Heart right ventricle (tissue), 16 donors: ENCODE measurements around the gene ALCAM. TPM values are rescaled to one million over a fixed set of nuclear protein-coding genes. Genes with fewer than 3 reads are reported as not detected.

Experiments used
- ATAC-seq, 8 donors: fragments of 200-7000 bp; cut with Tn5 transposase; one replicate each; pipeline ENCODE4 v1.9.1; 2020; ENCODE audit warnings: mild to moderate bottlenecking in 8 of 8, moderate library complexity in 8 of 8, moderate number of reproducible peaks in 1 of 8
- DNase-seq, 2 donors: peaks; one replicate each; pipeline ENCODE4 v3.0.0-alpha.2; 2020
- H3K27ac ChIP-seq, 10 donors: fragments of 200-600 bp; sonication (generic) in 2 of 10; one replicate each; pipeline versions ENCODE4 v1.5.0 to v1.8.0; 2020 to 2022; ENCODE audit warnings: mild to moderate bottlenecking in 3 of 10
- H3K27me3 ChIP-seq, 7 donors: fragments of 200-600 bp; one replicate each; pipeline ENCODE4 v1.8.0; 2021 to 2022; ENCODE audit warnings: mild to moderate bottlenecking in 2 of 7
- H3K36me3 ChIP-seq, 9 donors: fragments of 200-600 bp; sonication (generic) in 1 of 9; one replicate each; pipeline versions ENCODE4 v1.5.0 to v1.8.0; 2020 to 2022; ENCODE audit warnings: mild to moderate bottlenecking in 2 of 9
- H3K4me1 ChIP-seq, 9 donors: fragments of 200-600 bp; sonication (generic) in 1 of 9; one replicate each; pipeline versions ENCODE4 v1.5.0 to v1.8.0; 2020 to 2022; ENCODE audit warnings: mild to moderate bottlenecking in 4 of 9
- H3K4me3 ChIP-seq, 10 donors: fragments of 200-600 bp; sonication (generic) in 2 of 10; one replicate each; pipeline versions ENCODE4 v1.5.0 to v1.8.0; 2020 to 2022; ENCODE audit warnings: mild to moderate bottlenecking in 7 of 10, moderate library complexity in 2 of 10
- H3K9me3 ChIP-seq, 11 donors: fragments of 200-600 bp in 10 of 11; sonication (generic) in 2 of 11; one replicate each; pipeline versions ENCODE4 v1.5.0 to v1.8.0; 2013 to 2022; ENCODE audit warnings: mild to moderate bottlenecking in 2 of 11, control low read depth in 1 of 11, moderate library complexity in 1 of 11
- WGBS, 2 donors: extraction: QIAGEN DNeasy Blood & Tissue Kit; methylation state at CpG; one replicate each; pipeline ENCODE4 v1.1.7; 2013; ENCODE audit warnings: inconsistent platforms in 1 of 2; 5-methylcytosine and 5-hydroxymethylcytosine counted together
- intact Hi-C, 10 donors: fragments of 100-400 bp; cut with DNase I; formaldehyde crosslinking; loops; one replicate each; pipeline versions ENCODE4 v1.11.1 to v1.14.2; 2022
- polyA plus RNA-seq, 2 donors: library from polyadenylated mRNA; stranded (reverse); fragments of 200-250 nt; gene quantifications; one replicate each; pipeline ENCODE4 v1.2.3, GENCODE V29; 2013
- total RNA-seq, 10 donors: library from RNA; stranded (reverse); fragmentation: NEBNext Ultra II Directional in 3 of 10; extraction: Animal tissue kit (Norgen Biotek cat#: 25700) in 3 of 10; gene quantifications; one replicate each; pipeline versions ENCODE4 v1.2.1 to v1.2.4, GENCODE V29; 2021 to 2023
- TF ChIP-seq, protein P1 (sequence below), 9 donors: fragments of 200-600 bp; sonication (generic) in 2 of 9; IDR thresholded peaks; one replicate each; pipeline versions ENCODE4 v1.5.0 to v1.8.0; 2021 to 2022; ENCODE audit warnings: antibody characterized with exemption in 9 of 9, mild to moderate bottlenecking in 5 of 9, moderate library complexity in 1 of 9
- donor health status: Arrhythmogenic right ventricular cardiomyopathy.
- donor health status: ischemic (EF 13 %, LVEDD 7.1; RV severe dilation, severe dysfunction).
- donor health status: healthy with polysubstance abuse.
- donor health status: DM: no; HTN: yes; CAD: no.
- donor health status: DM: no; HTN: no; CAD: no.
- donor health status: ischemic (EF 25% LVEDD 6.9; RV normal size, moderate dysfunction).
- donor health status: ischemic (EF 25% LVEDD 5.7; RV mildly dilated, moderate dysfunction).
- donor health status: healthy.
- donor health status: DM: yes; HTN: yes; CAD: no.
- donor health status: Ischemic cardiomyopathy.
- donor health status: ischemic (EF 35%, LVEDD 5.7; RV mildly dilated, moderate dysfunction).
- donor health status: nonischemic (EF 11% LVEDD 7.7; RV severe dilation, severe dysfunction).
- donor health status: DM: yes; HTN: yes; CAD: no.
- donor health status: PGD.
- donor health status: ischemic (EF 29% LVEDD 5.4; RV normal size, mild dysfunction).
- donor health status: nonischemic (EF 23%, LVEDD 6.1; RV moderate dilation, normal function).

ALCAM gene
- total and polyA plus RNA-seq, 12 donors = 1.3 to 23.9 (median 3.6) TPM

DNA sequence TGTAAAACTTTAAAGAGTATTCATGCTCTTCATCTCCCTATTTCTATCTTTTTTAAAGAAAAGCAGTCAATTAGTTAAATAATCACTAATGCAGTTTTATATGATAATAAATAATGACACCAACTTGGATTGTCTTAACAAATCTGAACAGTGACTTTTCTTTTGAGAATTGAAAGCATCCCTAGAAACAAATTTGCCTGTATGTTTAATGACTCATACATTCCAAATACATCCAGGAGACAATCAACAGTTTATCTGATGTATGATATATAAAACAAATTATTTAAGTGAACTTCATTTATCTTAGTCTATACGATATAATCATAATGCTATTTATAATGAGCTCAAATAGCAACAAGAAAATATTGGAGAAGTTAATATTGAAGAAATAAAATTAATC is 78.0 kb downstream of the ALCAM start:
- 74 to 80% methylated on average over 1 of the region's 1 CpG for WGBS, 2 donors
- intact Hi-C loops = no loop called here
- Histone ChIP-seq H3K27me3 (no peaks in the 10 kb centered on the region), H3K4me3 (no peak overlapping the region), H3K27ac (no peak overlapping the region), H3K9me3 (no peaks in the 10 kb centered on the region), H3K4me1 (no peaks in the 10 kb centered on the region), H3K36me3 (no peaks in the 10 kb centered on the region)
- no peak for DNase-seq
- TF ChIP-seq, protein P1, sequence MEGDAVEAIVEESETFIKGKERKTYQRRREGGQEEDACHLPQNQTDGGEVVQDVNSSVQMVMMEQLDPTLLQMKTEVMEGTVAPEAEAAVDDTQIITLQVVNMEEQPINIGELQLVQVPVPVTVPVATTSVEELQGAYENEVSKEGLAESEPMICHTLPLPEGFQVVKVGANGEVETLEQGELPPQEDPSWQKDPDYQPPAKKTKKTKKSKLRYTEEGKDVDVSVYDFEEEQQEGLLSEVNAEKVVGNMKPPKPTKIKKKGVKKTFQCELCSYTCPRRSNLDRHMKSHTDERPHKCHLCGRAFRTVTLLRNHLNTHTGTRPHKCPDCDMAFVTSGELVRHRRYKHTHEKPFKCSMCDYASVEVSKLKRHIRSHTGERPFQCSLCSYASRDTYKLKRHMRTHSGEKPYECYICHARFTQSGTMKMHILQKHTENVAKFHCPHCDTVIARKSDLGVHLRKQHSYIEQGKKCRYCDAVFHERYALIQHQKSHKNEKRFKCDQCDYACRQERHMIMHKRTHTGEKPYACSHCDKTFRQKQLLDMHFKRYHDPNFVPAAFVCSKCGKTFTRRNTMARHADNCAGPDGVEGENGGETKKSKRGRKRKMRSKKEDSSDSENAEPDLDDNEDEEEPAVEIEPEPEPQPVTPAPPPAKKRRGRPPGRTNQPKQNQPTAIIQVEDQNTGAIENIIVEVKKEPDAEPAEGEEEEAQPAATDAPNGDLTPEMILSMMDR (IDR thresholded peaks at IDR 0.05) = no peak
- no peak for ATAC-seq

DNA sequence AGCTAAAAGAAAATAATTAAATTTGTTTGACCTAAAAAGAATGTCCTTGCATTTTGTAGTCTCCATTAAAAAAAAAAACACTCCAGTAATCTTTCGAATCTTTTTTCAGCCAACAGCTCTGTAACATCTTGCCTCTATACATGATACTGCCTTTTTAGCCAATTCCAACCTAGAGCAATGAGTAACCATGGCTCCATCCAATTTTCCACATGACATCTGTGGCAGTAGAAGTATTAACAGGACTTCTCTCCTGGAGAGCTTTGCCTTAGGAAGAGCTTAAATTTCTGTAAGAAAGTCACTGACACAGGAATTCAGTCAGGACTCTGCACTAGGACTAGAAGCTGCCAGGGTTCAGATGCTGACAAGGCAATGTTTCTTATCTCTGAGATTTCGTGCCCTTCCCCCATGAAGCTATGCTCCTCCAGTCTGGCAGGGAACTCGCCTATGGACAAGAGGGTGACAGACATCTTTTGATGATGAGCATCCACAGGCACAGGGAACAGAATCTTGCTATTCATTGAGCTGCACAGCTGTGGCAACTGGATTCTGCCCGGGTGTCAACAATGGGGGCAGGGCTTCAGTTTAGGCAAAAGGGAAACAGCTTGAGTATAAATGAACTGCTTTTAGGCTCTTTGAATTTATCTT is 81.8 kb downstream of the ALCAM start:
- Histone ChIP-seq H3K36me3 (no peaks in the 10 kb centered on the region), H3K4me1 (no peaks in the 10 kb centered on the region), H3K27me3 (no peaks in the 10 kb centered on the region), H3K27ac (no peak overlapping the region), H3K4me3 (no peak overlapping the region), H3K9me3 (peaks cover 0 to 5% (median 0%) of the 10 kb centered on the region in 11 donors)
- WGBS, 2 donors = 14 to 18% methylated on average over 4 of the region's 4 CpGs
- ATAC-seq (no peak), DNase-seq (no peak)
- TF ChIP-seq, protein P1 (IDR thresholded peaks at IDR 0.05) = no peak
- intact Hi-C loops = no loop called here

DNA sequence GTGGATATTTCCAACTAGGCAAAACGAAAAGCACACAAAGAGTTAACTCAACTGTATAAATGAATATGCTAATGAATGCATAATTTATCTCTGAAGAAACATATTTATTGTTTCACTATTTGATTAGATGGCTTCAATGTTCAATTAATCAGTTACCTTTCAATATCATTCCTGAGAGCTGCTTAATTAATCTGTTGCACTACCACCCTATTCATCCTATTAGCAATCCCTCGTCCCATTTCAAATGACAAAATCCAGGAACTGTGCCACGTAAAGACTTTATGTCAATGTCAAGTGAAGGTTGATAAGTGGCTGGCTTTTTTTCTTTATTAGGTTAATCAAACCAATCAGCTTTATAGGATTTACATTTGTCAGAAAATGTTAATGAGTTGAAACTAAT is 82.7 kb downstream of the ALCAM start:
- TF ChIP-seq, protein P1 (IDR thresholded peaks at IDR 0.05) = no peak
- no peak overlapping the region for H3K27ac ChIP-seq
- DNase-seq (no peak), ATAC-seq (no peak)
- WGBS, 2 donors = 57 to 60% methylated on average over 3 of the region's 3 CpGs
- no peaks in the 10 kb centered on the region for H3K27me3 ChIP-seq
- no peaks in the 10 kb centered on the region for H3K36me3 ChIP-seq
- intact Hi-C loops = no loop called here
- no peaks in the 10 kb centered on the region for H3K4me1 ChIP-seq
- no peak overlapping the region for H3K4me3 ChIP-seq
- peaks cover 0 to 7% (median 0%) of the 10 kb centered on the region in 11 donors for H3K9me3 ChIP-seq

DNA sequence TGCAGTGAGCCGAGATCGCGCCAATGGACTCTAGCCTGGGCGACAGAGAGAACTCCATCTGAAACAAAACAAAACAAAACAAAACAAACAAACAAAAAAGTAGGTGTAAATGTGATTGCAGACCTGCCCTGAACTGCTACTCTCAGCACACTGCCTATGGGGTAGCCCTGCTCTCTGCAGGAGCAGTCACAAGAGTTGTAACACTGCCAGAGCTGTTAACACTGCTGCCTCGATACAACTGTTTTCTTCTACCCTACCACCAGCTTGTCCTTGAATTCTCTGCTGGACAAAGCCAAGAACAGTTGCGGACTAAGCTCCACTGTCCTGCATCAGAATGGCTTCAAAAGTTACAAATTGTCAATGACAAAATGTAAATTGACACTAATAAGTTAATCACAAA is 89.3 kb downstream of the ALCAM start:
- intact Hi-C loops = no loop called here
- H3K27me3 ChIP-seq = no peaks in the 10 kb centered on the region
- 67 to 70% methylated on average over 6 of the region's 6 CpGs for WGBS, 2 donors
- H3K4me3 ChIP-seq = no peak overlapping the region
- H3K27ac ChIP-seq = no peak overlapping the region
- peaks cover 0 to 7% (median 0%) of the 10 kb centered on the region in 11 donors for H3K9me3 ChIP-seq
- H3K4me1 ChIP-seq = no peaks in the 10 kb centered on the region
- DNase-seq (no peak), ATAC-seq (no peak)
- TF ChIP-seq, protein P1 (IDR thresholded peaks at IDR 0.05) = no peak
- H3K36me3 ChIP-seq = no peaks in the 10 kb centered on the region
